CD4-positive, CD25-positive, alpha-beta regulatory T cell (primary cell): Measurements from ENCODE around the gene UPF3A. TPM values are rescaled to one million over a fixed set of nuclear protein-coding genes. Genes with fewer than 3 reads are reported as not detected.
A peak's percentile ranks its signal among the peaks of the same experiment; 100 is the strongest.

Source experiments
- ATAC-seq, 2 donors: fragments of 150-1000 bp; cut with Tn5 transposase; one replicate each; pipeline ENCODE4 v1.10.0; 2021; ENCODE audit warnings: low read depth in 2 of 2, moderate number of reproducible peaks in 2 of 2, moderate library complexity in 1 of 2
- DNase-seq, 3 donors: peaks; one replicate each; pipeline versions ENCODE4 v3.0.0 to v3.0.0-alpha.2; 2012 to 2022; ENCODE audit warnings: mixed read lengths in 1 of 3
- H3K27ac ChIP-seq: one replicate; pipeline ENCODE4 v1.7.0; 2013; ENCODE audit warnings: mild to moderate bottlenecking, low read length; ENCODE audit not compliant: insufficient read depth, poor library complexity, severe bottlenecking
- H3K27me3 ChIP-seq: one replicate; pipeline ENCODE4 v1.7.0; 2013; ENCODE audit warnings: low read length; ENCODE audit not compliant: control insufficient read depth, insufficient read depth
- H3K36me3 ChIP-seq: one replicate; pipeline ENCODE4 v1.7.0; 2013; ENCODE audit warnings: mild to moderate bottlenecking, low read length, moderate library complexity; ENCODE audit not compliant: control insufficient read depth, insufficient read depth
- H3K4me1 ChIP-seq: 2 replicates; pipeline ENCODE4 v1.7.0; 2013; ENCODE audit warnings: mild to moderate bottlenecking, low read length; ENCODE audit not compliant: insufficient read depth, control insufficient read depth, poor library complexity, severe bottlenecking
- H3K4me3 ChIP-seq: one replicate; pipeline ENCODE4 v1.7.0; 2013; ENCODE audit warnings: low read depth, mild to moderate bottlenecking, low read length, moderate library complexity
- H3K9me3 ChIP-seq, 2 experiments: 1 replicate in 1 of 2; 2 replicates in 1 of 2; pipeline ENCODE4 v1.7.0; 2013; ENCODE audit warnings: low read length in 2 of 2, mild to moderate bottlenecking in 1 of 2, moderate library complexity in 1 of 2; ENCODE audit not compliant: control insufficient read depth in 2 of 2
- H3K27ac Mint-ChIP-seq, 3 donors: one replicate each; pipeline ENCODE4 v1.8.0; 2020 to 2022; ENCODE audit warnings: mild to moderate bottlenecking in 3 of 3, mixed read lengths in 3 of 3, moderate library complexity in 2 of 3
- H3K27me3 Mint-ChIP-seq: one replicate; pipeline ENCODE4 v1.8.0; 2022; ENCODE audit warnings: mild to moderate bottlenecking, mixed read lengths
- H3K36me3 Mint-ChIP-seq: one replicate; pipeline ENCODE4 v1.8.0; 2020; ENCODE audit warnings: mixed read lengths
- H3K4me1 Mint-ChIP-seq, 4 donors: one replicate each; pipeline ENCODE4 v1.8.0; 2020 to 2022; ENCODE audit warnings: mixed read lengths in 4 of 4, mild to moderate bottlenecking in 1 of 4
- H3K4me3 Mint-ChIP-seq, 4 donors: one replicate each; pipeline ENCODE4 v1.8.0; 2020 to 2022; ENCODE audit warnings: mild to moderate bottlenecking in 4 of 4, mixed read lengths in 4 of 4, moderate library complexity in 3 of 4
- H3K9me3 Mint-ChIP-seq, 7 donors: one replicate each; pipeline ENCODE4 v1.8.0; 2020 to 2022; ENCODE audit warnings: mixed read lengths in 7 of 7, mild to moderate bottlenecking in 3 of 7, moderate library complexity in 2 of 7
- polyA plus RNA-seq, 4 donors: library from polyadenylated mRNA; unstranded; fragments of 300-500 nt; fragmentation: Illumina TruSeq; gene quantifications; one replicate each; pipeline ENCODE4 v1.2.3, GENCODE V29; 2021
- total RNA-seq: library from RNA; stranded (reverse); gene quantifications from one replicate; pipeline ENCODE4 v1.2.3, GENCODE V29; 2022

UPF3A gene
- total and polyA plus RNA-seq, 5 donors from 2014 or later = 14.5 to 50.0 (median 18.1) TPM

DNA sequence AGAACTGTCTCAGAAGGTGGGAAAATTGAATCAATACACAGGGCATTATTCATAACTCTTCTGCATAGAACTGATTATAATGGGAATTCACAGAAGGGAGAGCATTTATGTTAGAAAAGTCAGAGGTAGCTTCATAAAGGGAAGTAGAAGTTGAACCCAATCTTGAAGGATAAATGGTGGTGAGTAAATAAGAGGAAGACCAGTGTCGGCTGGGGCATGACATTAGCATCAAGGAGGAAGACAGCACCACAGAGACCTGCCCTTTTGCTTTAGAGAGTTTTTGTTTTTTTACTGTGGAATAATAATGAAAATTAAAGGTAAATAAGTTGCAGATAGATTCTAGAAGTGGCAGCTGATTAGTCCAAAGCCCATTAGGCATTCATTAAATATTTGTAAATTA lies 24.9 kb upstream of the UPF3A start:
- H3K36me3 ChIP-seq = peaks cover 61% of the 10 kb centered on the region
- Mint-ChIP-seq H3K4me1 (peaks cover 11 to 39% (median 18%) of the 10 kb centered on the region in 4 donors), H3K27ac (peak overlapping the region; percentile 9 to 52 (median 39)), H3K4me3 (no peak overlapping the region), H3K27me3 (no peaks in the 10 kb centered on the region), H3K9me3 (no peaks in the 10 kb centered on the region), H3K36me3 (peaks cover 66% of the 10 kb centered on the region)
- DNase-seq (no peak), ATAC-seq (no peak)
- no peaks in the 10 kb centered on the region for H3K9me3 ChIP-seq
- H3K27ac ChIP-seq = no peak overlapping the region
- no peaks in the 10 kb centered on the region for H3K27me3 ChIP-seq
- H3K4me3 ChIP-seq = no peak overlapping the region
- no peaks in the 10 kb centered on the region for H3K4me1 ChIP-seq

- ATAC-seq = no peak
- Mint-ChIP-seq H3K4me3 (no peak overlapping the region), H3K27ac (peak overlapping the region in 1 of 3 donors; percentile 52), H3K36me3 (peaks cover 65% of the 10 kb centered on the region), H3K27me3 (no peaks in the 10 kb centered on the region), H3K4me1 (peaks cover 16 to 39% (median 18%) of the 10 kb centered on the region in 4 donors), H3K9me3 (no peaks in the 10 kb centered on the region)
- DNase-seq = no peak
- H3K9me3 ChIP-seq = no peaks in the 10 kb centered on the region
- H3K4me1 ChIP-seq = no peaks in the 10 kb centered on the region
- H3K36me3 ChIP-seq = peaks cover 59% of the 10 kb centered on the region
- H3K27ac ChIP-seq = no peak overlapping the region
- H3K27me3 ChIP-seq = no peaks in the 10 kb centered on the region
- H3K4me3 ChIP-seq = no peak overlapping the region
Measured at GRCh38 chr13:114257014-114257413, 24.4 kb upstream of the UPF3A start.

GRCh38 chr13:114258589-114258988 lies 22.8 kb upstream of the UPF3A start:
- Histone ChIP-seq H3K9me3 (no peaks in the 10 kb centered on the region), H3K36me3 (peaks cover 60% of the 10 kb centered on the region), H3K27me3 (no peaks in the 10 kb centered on the region), H3K27ac (no peak overlapping the region), H3K4me3 (no peak overlapping the region), H3K4me1 (peaks cover 10% of the 10 kb centered on the region)
- Mint-ChIP-seq H3K27ac (no peak overlapping the region), H3K27me3 (no peaks in the 10 kb centered on the region), H3K36me3 (peaks cover 75% of the 10 kb centered on the region), H3K9me3 (no peaks in the 10 kb centered on the region), H3K4me3 (no peak overlapping the region), H3K4me1 (peaks cover 22 to 53% (median 26%) of the 10 kb centered on the region in 4 donors)
- ATAC-seq (no peak), DNase-seq (no peak)

GRCh38 chr13:114259374-114259773 lies 22.0 kb upstream of the UPF3A start:
- Mint-ChIP-seq H3K27me3 (no peaks in the 10 kb centered on the region), H3K9me3 (no peaks in the 10 kb centered on the region), H3K36me3 (peaks cover 73% of the 10 kb centered on the region), H3K4me3 (no peak overlapping the region), H3K4me1 (peaks cover 20 to 57% (median 28%) of the 10 kb centered on the region in 4 donors), H3K27ac (peak overlapping the region in 1 of 3 donors; percentile 49)
- no peaks in the 10 kb centered on the region for H3K27me3 ChIP-seq
- ATAC-seq (no peak), DNase-seq (no peak)
- no peak overlapping the region for H3K4me3 ChIP-seq
- H3K9me3 ChIP-seq = no peaks in the 10 kb centered on the region
- H3K36me3 ChIP-seq = peaks cover 63% of the 10 kb centered on the region
- no peak overlapping the region for H3K27ac ChIP-seq
- H3K4me1 ChIP-seq = peaks cover 13% of the 10 kb centered on the region

GRCh38 chr13:114259974-114260373 lies 21.4 kb upstream of the UPF3A start:
- peak in 1 of 3 donors; percentile 41 for DNase-seq
- peak overlapping the region in 2 of 3 donors; percentile 52 to 60 for H3K27ac Mint-ChIP-seq

GRCh38 chr13:114260814-114261213 lies 20.6 kb upstream of the UPF3A start:
- Mint-ChIP-seq H3K27me3 (no peaks in the 10 kb centered on the region), H3K4me3 (peak overlapping the region in 2 of 4 donors; percentile 40 to 67), H3K36me3 (peaks cover 70% of the 10 kb centered on the region), H3K4me1 (peaks cover 21 to 51% (median 27%) of the 10 kb centered on the region in 4 donors), H3K27ac (peak overlapping the region in 2 of 3 donors; percentile 60 to 63), H3K9me3 (no peaks in the 10 kb centered on the region)
- H3K4me3 ChIP-seq = no peak overlapping the region
- no peaks in the 10 kb centered on the region for H3K9me3 ChIP-seq
- peaks cover 13% of the 10 kb centered on the region for H3K4me1 ChIP-seq
- H3K36me3 ChIP-seq = peaks cover 69% of the 10 kb centered on the region
- no peak for DNase-seq
- no peak for ATAC-seq
- no peaks in the 10 kb centered on the region for H3K27me3 ChIP-seq
- no peak overlapping the region for H3K27ac ChIP-seq

More at GRCh38 chr13:114259974-114260373, 21.4 kb upstream of the UPF3A start:
- Histone ChIP-seq H3K9me3 (no peaks in the 10 kb centered on the region), H3K4me3 (no peak overlapping the region), H3K27me3 (no peaks in the 10 kb centered on the region), H3K27ac (no peak overlapping the region), H3K36me3 (peaks cover 69% of the 10 kb centered on the region), H3K4me1 (peaks cover 13% of the 10 kb centered on the region)
- H3K36me3 Mint-ChIP-seq = peaks cover 70% of the 10 kb centered on the region
- H3K4me3 Mint-ChIP-seq = peak overlapping the region in 1 of 4 donors; percentile 28
- H3K27me3 Mint-ChIP-seq = no peaks in the 10 kb centered on the region
- no peak for ATAC-seq
- H3K9me3 Mint-ChIP-seq = no peaks in the 10 kb centered on the region
- peaks cover 22 to 54% (median 27%) of the 10 kb centered on the region in 4 donors for H3K4me1 Mint-ChIP-seq

DNA sequence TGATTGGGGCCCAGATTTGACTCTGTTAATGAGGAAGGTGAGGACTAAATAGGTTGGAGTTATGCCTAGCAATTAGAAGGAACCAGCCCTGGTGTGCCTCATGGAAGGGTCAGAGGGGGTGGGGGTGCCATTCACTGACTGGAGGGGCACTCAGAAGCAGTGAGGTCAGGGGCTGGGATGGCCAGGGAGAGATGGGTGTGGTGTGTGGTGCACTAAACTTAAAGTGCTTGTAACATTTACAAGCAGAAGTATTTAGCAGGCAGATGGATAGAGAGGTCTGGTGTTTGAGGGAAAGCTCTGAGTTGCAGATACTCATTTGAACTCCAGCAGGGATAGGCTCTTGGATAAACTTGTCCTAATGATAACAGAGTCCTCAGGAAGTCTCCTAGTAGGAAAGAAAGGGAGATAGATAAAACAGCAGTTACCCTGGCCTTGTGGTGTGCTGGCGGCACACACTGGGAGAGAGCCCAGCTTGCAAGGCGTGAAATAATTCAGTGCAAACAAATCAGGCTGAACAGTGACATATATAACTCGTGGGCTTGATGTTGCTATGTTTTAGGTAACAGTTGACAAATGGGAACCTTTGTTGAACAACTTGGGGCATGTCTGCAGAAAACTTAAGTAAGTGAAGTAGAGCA lies 20.0 kb upstream of the UPF3A start:
- H3K27me3 ChIP-seq = no peaks in the 10 kb centered on the region
- peaks cover 70% of the 10 kb centered on the region for H3K36me3 Mint-ChIP-seq
- H3K27me3 Mint-ChIP-seq = no peaks in the 10 kb centered on the region
- no peak overlapping the region for H3K27ac ChIP-seq
- H3K27ac Mint-ChIP-seq = peak overlapping the region in 2 of 3 donors; percentile 63 to 81
- H3K4me1 ChIP-seq = peaks cover 13% of the 10 kb centered on the region
- no peak for ATAC-seq
- peak overlapping the region in 2 of 4 donors; percentile 40 to 67 for H3K4me3 Mint-ChIP-seq
- H3K4me1 Mint-ChIP-seq = peaks cover 21 to 45% (median 26%) of the 10 kb centered on the region in 4 donors
- H3K9me3 Mint-ChIP-seq = no peaks in the 10 kb centered on the region
- no peak for DNase-seq
- H3K4me3 ChIP-seq = no peak overlapping the region
- peaks cover 75% of the 10 kb centered on the region for H3K36me3 ChIP-seq
- H3K9me3 ChIP-seq = no peaks in the 10 kb centered on the region

DNA sequence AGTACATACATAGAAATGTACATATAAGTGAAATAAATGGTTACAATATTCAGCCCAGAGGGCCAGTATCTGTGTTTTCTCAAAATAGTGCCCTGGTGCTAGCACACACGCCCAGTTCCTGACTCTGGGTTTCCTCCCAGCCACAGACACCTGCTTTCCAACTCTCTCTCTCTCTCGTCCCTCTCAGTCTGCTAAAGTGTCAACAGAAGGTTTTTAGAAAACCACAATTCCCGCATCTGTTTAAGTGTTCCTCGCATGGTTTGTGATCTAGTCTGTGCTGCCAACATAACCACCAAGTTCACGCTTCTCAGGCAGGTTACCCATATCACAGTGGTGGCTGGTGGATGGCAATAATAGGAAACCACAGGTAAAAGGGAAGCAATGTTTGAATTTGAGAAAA lies 17.8 kb upstream of the UPF3A start:
- H3K27me3 ChIP-seq = no peaks in the 10 kb centered on the region
- ATAC-seq (no peak), DNase-seq (peak in 1 of 3 donors; percentile 40)
- H3K36me3 ChIP-seq = peaks cover 78% of the 10 kb centered on the region
- Mint-ChIP-seq H3K4me3 (peak overlapping the region in 3 of 4 donors; percentile 41 to 70 (median 44)), H3K4me1 (peaks cover 17 to 55% (median 33%) of the 10 kb centered on the region in 4 donors), H3K36me3 (peaks cover 69% of the 10 kb centered on the region), H3K9me3 (no peaks in the 10 kb centered on the region), H3K27ac (peak overlapping the region; percentile 56 to 91 (median 81)), H3K27me3 (no peaks in the 10 kb centered on the region)
- no peaks in the 10 kb centered on the region for H3K9me3 ChIP-seq
- H3K27ac ChIP-seq = peak overlapping the region; percentile 47
- peaks cover 22% of the 10 kb centered on the region for H3K4me1 ChIP-seq
- H3K4me3 ChIP-seq = peak overlapping the region; percentile 38
